ENCODE data around the gene AKT1. TPM values are rescaled to one million over a fixed set of nuclear protein-coding genes. Genes with fewer than 3 reads are reported as not detected.

The AKT1 gene
- total and polyA plus RNA-seq, 2 of the 13 experiments (the other 11 are each of a cell fraction or from before 2014, with no cell fraction given): 96.2 to 116 TPM

- peak; percentile 48; the same call in 1 of the 2 replicates for TF ChIP-seq PRDM15 (CRISPR knock-in tag; IDR thresholded peaks at IDR 0.05)
- TF ChIP-seq CSRNP1 (CRISPR knock-in tag; IDR thresholded peaks at IDR 0.05): 0 out of 2 replicates have a peak, but pooled peaks have one; percentile 49
- TF ChIP-seq AFF4 (CRISPR knock-in tag; IDR thresholded peaks at IDR 0.05): no peak
- TF ChIP-seq ZBTB3 (CRISPR knock-in tag; IDR thresholded peaks at IDR 0.05; ENCODE audit: borderline replicate concordance, low read depth): no peak
- no peak for TF ChIP-seq MBNL3 (CRISPR knock-in tag; conservative IDR thresholded peaks at IDR 0.05)
- TF ChIP-seq ZNF253 (CRISPR knock-in tag; IDR thresholded peaks at IDR 0.05; ENCODE audit: borderline replicate concordance): peak; percentile 28; the same call in 1 of the 2 replicates
- no peak for TF ChIP-seq ZBTB1 (CRISPR knock-in tag; IDR thresholded peaks at IDR 0.05; ENCODE audit: borderline replicate concordance)
- TF ChIP-seq ZNF775 (CRISPR knock-in tag; IDR thresholded peaks at IDR 0.05; ENCODE audit: borderline replicate concordance): 0 out of 2 replicates have a peak, but pooled peaks have one; percentile 35
- TF ChIP-seq PITX1 (CRISPR knock-in tag; IDR thresholded peaks at IDR 0.05): no peak; the same call in 1 of the 2 replicates
- TF ChIP-seq ZNF629 (CRISPR knock-in tag; conservative IDR thresholded peaks at IDR 0.05): no peak
- TF ChIP-seq CREB1 (IDR thresholded peaks at IDR 0.05): peak; percentile 100
- TF ChIP-seq CREB1 (CRISPR knock-in tag; IDR thresholded peaks at IDR 0.05): peak; percentile 97
- peak; percentile 32; the same call in 1 of the 2 replicates for TF ChIP-seq ZNF800 (CRISPR knock-in tag; IDR thresholded peaks at IDR 0.05)
- TF ChIP-seq RBAK (CRISPR knock-in tag; IDR thresholded peaks at IDR 0.05): peak; percentile 43; the same call in 1 of the 2 replicates
- peak; percentile 29; the same call in 1 of the 2 replicates for TF ChIP-seq ZNF143 (CRISPR knock-in tag; IDR thresholded peaks at IDR 0.05)
- peak; percentile 63 for TF ChIP-seq ZNF761 (CRISPR knock-in tag; conservative IDR thresholded peaks at IDR 0.05)
Observed at GRCh38 chr14:104752735-104753527, 42.6 kb downstream of the AKT1 start, which contains the start of gene SIVA1 (continued).
